ENCODE measurements around the gene EXOC2. TPM values are rescaled to one million over a fixed set of nuclear protein-coding genes. Genes with fewer than 3 reads are reported as not detected.

EXOC2 gene
- total RNA-seq, 1 experiment from 2014 or later: 24.5 TPM

DNA sequence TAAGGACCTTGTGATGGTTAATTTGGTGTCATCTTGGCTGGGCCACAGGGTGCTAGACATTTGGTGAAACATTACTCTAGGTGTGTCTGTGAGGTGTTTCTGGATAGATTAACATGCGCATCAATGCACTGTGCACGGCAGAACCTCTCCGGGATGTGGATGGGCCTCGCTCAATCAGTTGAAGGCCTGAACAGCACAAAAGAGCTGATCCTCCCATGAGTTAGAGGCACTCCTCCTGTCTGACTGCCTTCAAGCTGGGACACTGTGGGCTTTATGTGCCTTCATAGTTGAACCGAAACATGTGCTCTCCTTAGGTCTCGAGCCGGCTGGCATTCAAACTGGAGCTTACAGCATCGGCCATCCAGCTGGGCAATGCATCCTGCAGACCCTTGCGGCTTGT is 124.9 kb downstream of the EXOC2 start:
- RAD21 ChIA-PET (ENCODE audit: low non-redundant PET in 1 of 2, low total read pairs in 2 of 2, uncharacterized antibody in 2 of 2, unreplicated experiment in 2 of 2): no interaction called here
- BruUV-seq (replicated peaks): no TSS peak

More for the DNA sequence above, 124.9 kb downstream of the EXOC2 start:
- Histone ChIP-seq H3K4me2 (ENCODE audit: low read length) (no peak overlapping the region), H3K27me3 (ENCODE audit: insufficient read depth, low read length) (no peaks in the 10 kb centered on the region), H3K9me2 (ENCODE audit: insufficient read depth) (no peaks in the 10 kb centered on the region), H3K4me3 (replicated peaks in 1 of 2; ENCODE audit: low read depth in 1 of 2, low read length in 2 of 2) (no peak overlapping the region), H3K9me3 (ENCODE audit: control insufficient read depth in 1 of 2, insufficient read depth in 1 of 2, low read depth in 1 of 2, low read length in 2 of 2) (no peaks in the 10 kb centered on the region), H2AFZ (ENCODE audit: low read depth, low read length, poor library complexity, severe bottlenecking) (no peak overlapping the region), H3K27ac (ENCODE audit: low read depth, low read length) (no peak overlapping the region), H3K79me2 (ENCODE audit: insufficient read depth, low read length) (no peaks in the 10 kb centered on the region), H4K20me1 (ENCODE audit: insufficient read depth) (no peaks in the 10 kb centered on the region), H3K4me1 (ENCODE audit: control insufficient read depth in 1 of 2, insufficient read depth in 2 of 2, low read length in 2 of 2) (no peaks in the 10 kb centered on the region), H3K9ac (ENCODE audit: low read length) (no peak overlapping the region), H3K36me3 (ENCODE audit: control insufficient read depth in 1 of 2, insufficient read depth in 2 of 2, low read length in 2 of 2) (no peaks in the 10 kb centered on the region)
- intact Hi-C loops (cut with micrococcal nuclease): no loop called here
- POLR2A ChIA-PET: no interaction called here
- TF ChIP-seq ZNF274 (IDR thresholded peaks at IDR 0.05; ENCODE audit: low read depth, low read length) (no peak), EZH2phosphoT487 (IDR thresholded peaks at IDR 0.05; ENCODE audit: borderline replicate concordance) (no peak), ZFX (IDR thresholded peaks at IDR 0.05) (no peak), TCF7L2 (IDR thresholded peaks at IDR 0.05; ENCODE audit: borderline replicate concordance, extremely low read depth, insufficient read depth, insufficient read length) (no peak), SP1 (IDR thresholded peaks at IDR 0.05; ENCODE audit: low read depth) (no peak), SIN3A (IDR thresholded peaks at IDR 0.05; ENCODE audit: low read depth) (no peak), JUND (IDR thresholded peaks at IDR 0.05) (no peak), POLR2A (IDR thresholded peaks at IDR 0.05; ENCODE audit: borderline replicate concordance, extremely low read depth, insufficient read depth, insufficient read length) (no peak), EGR1 (IDR thresholded peaks at IDR 0.05; ENCODE audit: low read depth) (no peak), ELF1 (IDR thresholded peaks at IDR 0.05; ENCODE audit: borderline replicate concordance, low read depth) (no peak), POLR2AphosphoS5 (IDR thresholded peaks at IDR 0.05; ENCODE audit: low read depth, low read length) (no peak), CBX3 (IDR thresholded peaks at IDR 0.05; ENCODE audit: low read depth) (no peak), EZH2 (IDR thresholded peaks at IDR 0.05) (no peak), FOSL1 (IDR thresholded peaks at IDR 0.05; ENCODE audit: low read depth) (no peak), YY1 (IDR thresholded peaks at IDR 0.05; ENCODE audit: extremely low read depth, insufficient replicate concordance, low read depth, low read length) (no peak), SRF (IDR thresholded peaks at IDR 0.05; ENCODE audit: low read depth) (no peak)
- TF ChIP-seq, protein P1, sequence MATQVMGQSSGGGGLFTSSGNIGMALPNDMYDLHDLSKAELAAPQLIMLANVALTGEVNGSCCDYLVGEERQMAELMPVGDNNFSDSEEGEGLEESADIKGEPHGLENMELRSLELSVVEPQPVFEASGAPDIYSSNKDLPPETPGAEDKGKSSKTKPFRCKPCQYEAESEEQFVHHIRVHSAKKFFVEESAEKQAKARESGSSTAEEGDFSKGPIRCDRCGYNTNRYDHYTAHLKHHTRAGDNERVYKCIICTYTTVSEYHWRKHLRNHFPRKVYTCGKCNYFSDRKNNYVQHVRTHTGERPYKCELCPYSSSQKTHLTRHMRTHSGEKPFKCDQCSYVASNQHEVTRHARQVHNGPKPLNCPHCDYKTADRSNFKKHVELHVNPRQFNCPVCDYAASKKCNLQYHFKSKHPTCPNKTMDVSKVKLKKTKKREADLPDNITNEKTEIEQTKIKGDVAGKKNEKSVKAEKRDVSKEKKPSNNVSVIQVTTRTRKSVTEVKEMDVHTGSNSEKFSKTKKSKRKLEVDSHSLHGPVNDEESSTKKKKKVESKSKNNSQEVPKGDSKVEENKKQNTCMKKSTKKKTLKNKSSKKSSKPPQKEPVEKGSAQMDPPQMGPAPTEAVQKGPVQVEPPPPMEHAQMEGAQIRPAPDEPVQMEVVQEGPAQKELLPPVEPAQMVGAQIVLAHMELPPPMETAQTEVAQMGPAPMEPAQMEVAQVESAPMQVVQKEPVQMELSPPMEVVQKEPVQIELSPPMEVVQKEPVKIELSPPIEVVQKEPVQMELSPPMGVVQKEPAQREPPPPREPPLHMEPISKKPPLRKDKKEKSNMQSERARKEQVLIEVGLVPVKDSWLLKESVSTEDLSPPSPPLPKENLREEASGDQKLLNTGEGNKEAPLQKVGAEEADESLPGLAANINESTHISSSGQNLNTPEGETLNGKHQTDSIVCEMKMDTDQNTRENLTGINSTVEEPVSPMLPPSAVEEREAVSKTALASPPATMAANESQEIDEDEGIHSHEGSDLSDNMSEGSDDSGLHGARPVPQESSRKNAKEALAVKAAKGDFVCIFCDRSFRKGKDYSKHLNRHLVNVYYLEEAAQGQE (IDR thresholded peaks at IDR 0.05; ENCODE audit: low read depth): no peak
- TF ChIP-seq, protein P2, sequence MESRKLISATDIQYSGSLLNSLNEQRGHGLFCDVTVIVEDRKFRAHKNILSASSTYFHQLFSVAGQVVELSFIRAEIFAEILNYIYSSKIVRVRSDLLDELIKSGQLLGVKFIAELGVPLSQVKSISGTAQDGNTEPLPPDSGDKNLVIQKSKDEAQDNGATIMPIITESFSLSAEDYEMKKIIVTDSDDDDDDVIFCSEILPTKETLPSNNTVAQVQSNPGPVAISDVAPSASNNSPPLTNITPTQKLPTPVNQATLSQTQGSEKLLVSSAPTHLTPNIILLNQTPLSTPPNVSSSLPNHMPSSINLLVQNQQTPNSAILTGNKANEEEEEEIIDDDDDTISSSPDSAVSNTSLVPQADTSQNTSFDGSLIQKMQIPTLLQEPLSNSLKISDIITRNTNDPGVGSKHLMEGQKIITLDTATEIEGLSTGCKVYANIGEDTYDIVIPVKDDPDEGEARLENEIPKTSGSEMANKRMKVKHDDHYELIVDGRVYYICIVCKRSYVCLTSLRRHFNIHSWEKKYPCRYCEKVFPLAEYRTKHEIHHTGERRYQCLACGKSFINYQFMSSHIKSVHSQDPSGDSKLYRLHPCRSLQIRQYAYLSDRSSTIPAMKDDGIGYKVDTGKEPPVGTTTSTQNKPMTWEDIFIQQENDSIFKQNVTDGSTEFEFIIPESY (IDR thresholded peaks at IDR 0.05; ENCODE audit: extremely low read depth, insufficient replicate concordance, low read length): no peak
- TF ChIP-seq, protein P3, sequence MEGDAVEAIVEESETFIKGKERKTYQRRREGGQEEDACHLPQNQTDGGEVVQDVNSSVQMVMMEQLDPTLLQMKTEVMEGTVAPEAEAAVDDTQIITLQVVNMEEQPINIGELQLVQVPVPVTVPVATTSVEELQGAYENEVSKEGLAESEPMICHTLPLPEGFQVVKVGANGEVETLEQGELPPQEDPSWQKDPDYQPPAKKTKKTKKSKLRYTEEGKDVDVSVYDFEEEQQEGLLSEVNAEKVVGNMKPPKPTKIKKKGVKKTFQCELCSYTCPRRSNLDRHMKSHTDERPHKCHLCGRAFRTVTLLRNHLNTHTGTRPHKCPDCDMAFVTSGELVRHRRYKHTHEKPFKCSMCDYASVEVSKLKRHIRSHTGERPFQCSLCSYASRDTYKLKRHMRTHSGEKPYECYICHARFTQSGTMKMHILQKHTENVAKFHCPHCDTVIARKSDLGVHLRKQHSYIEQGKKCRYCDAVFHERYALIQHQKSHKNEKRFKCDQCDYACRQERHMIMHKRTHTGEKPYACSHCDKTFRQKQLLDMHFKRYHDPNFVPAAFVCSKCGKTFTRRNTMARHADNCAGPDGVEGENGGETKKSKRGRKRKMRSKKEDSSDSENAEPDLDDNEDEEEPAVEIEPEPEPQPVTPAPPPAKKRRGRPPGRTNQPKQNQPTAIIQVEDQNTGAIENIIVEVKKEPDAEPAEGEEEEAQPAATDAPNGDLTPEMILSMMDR (IDR thresholded peaks at IDR 0.05 in 2 of 3, conservative IDR thresholded peaks at IDR 0.05 in 1 of 3; ENCODE audit: borderline replicate concordance in 1 of 3, insufficient read depth in 1 of 3, low read depth in 2 of 3, low read length in 2 of 3): no peak
- ATAC-seq (no peak), DNase-seq (ENCODE audit: low read depth, low spot score) (no peak)
- CTCF ChIA-PET: no interaction called here

Data from HCT116 (cell line).